ENCODE measurements around the gene PRC1.

- TF ChIP-seq CTCF (IDR thresholded peaks at IDR 0.05) (no peak), POLR2AphosphoS5 (IDR thresholded peaks at IDR 0.05) (no peak), POLR2A (IDR thresholded peaks at IDR 0.05) (no peak), EP300 (IDR thresholded peaks at IDR 0.05; ENCODE audit: low read depth) (no peak)
Measured at GRCh38 chr15:90941038-90941437, 53.3 kb downstream of the PRC1 start.

All from transverse colon (tissue), 4 donors.